GM12878 (cell line): ENCODE results near the gene PDZRN3.

Experiments used
- CTCF ChIP-seq, 3 experiments: IDR thresholded peaks in 2 of 3; conservative IDR thresholded peaks in 1 of 3; 2 replicates each; pipeline ENCODE4 v1.5.1; 2011; ENCODE audit warnings: low read depth in 3 of 3, low read length in 3 of 3, mild to moderate bottlenecking in 3 of 3, control low read depth in 2 of 3, moderate library complexity in 2 of 3, inconsistent platforms in 1 of 3, mixed read lengths in 1 of 3; ENCODE audit not compliant: control insufficient read depth in 2 of 3, insufficient read depth in 1 of 3; ENCODE audit errors: extremely low read depth in 1 of 3
- MEF2A ChIP-seq: IDR thresholded peaks from 2 replicates; pipeline ENCODE4 v1.6.1; 2011; ENCODE audit warnings: low read depth, mild to moderate bottlenecking, low read length, moderate library complexity; ENCODE audit not compliant: insufficient read depth
- ZNF274 ChIP-seq: IDR thresholded peaks from one replicate; pipeline ENCODE4 v1.8.0; 2011; ENCODE audit not compliant: insufficient read length, insufficient read depth

- TF ChIP-seq MEF2A (no peak), ZNF274 (no peak), CTCF (IDR thresholded peaks at IDR 0.05 in 2 of 3, conservative IDR thresholded peaks at IDR 0.05 in 1 of 3; ENCODE audit: control insufficient read depth in 2 of 3, extremely low read depth in 1 of 3, insufficient read depth in 1 of 3, low read depth in 3 of 3, low read length in 3 of 3) (no peak)
Measured at GRCh38 chr3:73498764-73499622, 125.7 kb downstream of the PDZRN3 start.
